NCI-H748 (cell line): ENCODE results near the gene RYR3.

Source experiments
- DNase-seq: peaks from one replicate; lab custom pipeline; 2025; ENCODE audit not compliant: unreplicated experiment; lab: John Stamatoyannopoulos, UW

The RYR3 gene

GRCh38 chr15:33636958-33637357, 326.2 kb downstream of the RYR3 start:
- no peak for DNase-seq

DNA sequence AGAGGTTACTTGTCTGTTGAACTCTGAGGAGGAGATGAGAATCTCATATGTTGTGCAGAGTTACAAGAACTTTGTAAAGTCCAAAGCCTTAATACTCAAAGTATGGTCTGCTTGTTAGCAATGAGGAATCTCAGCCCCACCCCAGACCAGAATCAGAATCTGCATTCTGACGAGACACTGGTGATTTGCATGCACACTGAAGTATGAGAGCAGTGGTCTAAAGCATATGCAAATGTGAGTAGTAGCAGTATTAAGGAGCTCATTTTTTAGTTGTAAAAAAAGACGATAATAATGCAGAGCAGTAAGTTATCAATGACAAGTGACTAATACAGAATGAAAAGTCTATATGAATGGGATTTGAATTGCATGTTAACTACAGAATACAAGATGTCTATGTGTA, 327.7 kb downstream of the RYR3 start:
- no peak for DNase-seq

GRCh38 chr15:33639051-33639450, 328.3 kb downstream of the RYR3 start:
- DNase-seq = no peak

GRCh38 chr15:33639456-33639855, 328.7 kb downstream of the RYR3 start:
- DNase-seq = no peak

DNA sequence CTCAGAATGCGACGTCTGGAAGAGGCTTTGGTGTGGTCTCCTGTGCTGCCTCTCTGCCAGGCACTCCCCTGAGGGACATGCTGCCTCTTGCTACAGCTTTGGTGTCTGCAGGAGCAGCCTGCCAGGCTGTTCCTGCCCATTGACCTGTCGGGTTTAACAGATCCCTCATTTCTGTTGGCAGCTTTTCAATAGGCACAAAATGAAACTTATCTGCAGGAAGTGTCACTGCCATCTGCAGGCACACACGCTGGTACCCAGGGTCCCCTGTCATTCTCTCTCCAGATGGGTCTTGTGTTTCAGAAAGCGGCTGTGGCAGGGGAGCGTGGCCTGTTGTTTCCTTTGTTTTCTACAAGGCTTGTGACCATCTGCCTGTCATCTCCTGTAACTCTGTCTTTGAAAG, 329.2 kb downstream of the RYR3 start:
- peak; percentile 34 for DNase-seq

DNA sequence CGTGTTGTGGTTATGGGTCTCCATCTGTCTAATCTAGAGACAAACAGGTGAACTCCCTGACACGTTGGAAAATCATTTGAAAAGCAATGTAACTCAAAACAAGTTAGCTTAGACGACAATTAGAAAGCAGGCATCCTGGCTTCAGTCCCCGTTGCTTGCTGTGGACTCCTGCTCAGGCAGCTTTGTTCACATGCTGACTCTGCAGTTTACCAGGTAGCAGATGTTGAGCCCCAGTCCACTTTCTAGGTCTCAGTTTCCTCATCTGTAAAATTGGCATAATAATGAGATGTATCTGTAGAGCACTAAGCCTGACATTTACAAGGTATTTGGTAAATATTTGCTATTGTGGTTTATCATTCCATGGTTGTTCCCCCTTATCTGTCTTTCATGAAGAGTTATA, 330.3 kb downstream of the RYR3 start:
- no peak for DNase-seq

DNA sequence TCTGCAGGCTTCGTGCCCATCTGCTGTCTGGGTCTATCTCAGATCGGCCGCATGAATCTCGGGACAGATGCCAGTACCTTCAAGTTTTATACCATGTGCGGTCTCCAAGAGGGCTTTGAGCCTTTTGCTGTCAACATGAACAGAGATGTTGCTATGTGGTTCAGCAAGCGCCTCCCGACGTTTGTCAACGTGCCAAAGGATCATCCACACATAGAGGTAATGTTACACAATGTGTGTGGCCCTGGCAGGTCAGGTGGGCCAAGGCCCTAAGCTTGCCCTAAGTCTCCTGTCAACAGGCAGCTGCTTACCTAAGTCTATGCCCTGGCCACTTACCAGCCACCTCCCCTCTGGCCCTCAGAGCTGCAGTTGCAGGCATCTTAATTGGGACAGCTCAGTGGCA, 333.5 kb downstream of the RYR3 start:
- no peak for DNase-seq

DNA sequence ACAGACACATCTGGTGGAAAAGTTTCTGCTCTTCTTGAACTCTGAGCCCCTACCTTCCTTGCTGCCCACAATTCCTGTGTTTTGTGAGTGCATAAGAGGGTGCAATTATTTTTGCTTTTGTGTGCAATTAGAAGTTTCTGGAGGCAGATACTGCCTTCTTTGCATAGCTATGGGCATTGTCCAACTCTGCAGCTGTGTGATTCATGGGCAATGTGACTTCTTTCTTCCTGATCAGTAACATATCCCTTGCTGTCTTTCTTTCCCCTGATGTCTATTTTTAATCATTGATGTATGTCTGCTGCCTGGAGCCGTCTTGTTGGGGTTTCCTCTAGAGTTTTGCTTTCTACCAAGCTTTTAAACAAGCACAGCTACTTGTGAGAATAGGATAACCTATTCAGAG, 336.0 kb downstream of the RYR3 start:
- DNase-seq = no peak

GRCh38 chr15:33649217-33649933, 338.6 kb downstream of the RYR3 start:
- no peak for DNase-seq

DNA sequence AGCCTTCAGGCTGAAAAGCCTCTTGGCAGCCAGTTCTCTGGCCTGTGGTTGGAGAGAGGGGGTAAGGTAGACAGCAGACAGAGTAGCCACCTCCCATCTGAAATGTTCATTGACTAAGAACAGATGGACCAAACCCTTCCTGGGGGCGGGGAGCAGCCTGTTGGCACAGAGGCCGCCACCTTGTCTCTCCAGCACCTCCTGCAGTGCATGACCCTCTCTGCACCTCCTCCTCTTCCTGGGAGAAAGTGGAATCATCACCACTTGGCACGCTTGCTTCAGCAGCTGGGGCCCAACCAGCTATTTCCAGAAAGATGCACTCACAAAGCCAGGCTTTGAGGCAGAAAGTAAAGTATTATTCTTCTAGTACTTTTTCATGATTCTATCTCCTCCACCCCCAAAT, 344.1 kb downstream of the RYR3 start:
- DNase-seq = peak; percentile 2

- no peak for DNase-seq
Measured at GRCh38 chr15:33655488-33655887, 344.7 kb downstream of the RYR3 start.

DNA sequence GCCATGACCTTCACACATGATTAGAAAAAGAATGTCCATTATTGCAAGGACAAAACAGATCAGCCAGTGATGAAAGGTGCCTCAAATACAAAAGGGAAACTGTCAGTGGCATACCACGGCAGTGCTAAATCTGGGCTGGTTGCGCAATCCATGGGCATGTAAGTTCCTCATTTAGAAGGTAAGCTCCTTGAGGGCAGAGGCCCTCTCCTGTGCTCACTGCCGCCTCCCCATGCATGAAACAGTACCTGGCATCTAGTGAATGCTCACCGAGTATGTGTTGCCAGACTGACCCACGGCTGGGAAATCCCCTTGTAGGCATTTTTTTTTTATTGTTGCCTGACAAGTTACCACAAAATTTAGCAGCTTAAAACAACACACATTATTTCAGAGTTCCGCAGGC, 345.4 kb downstream of the RYR3 start:
- no peak for DNase-seq

DNA sequence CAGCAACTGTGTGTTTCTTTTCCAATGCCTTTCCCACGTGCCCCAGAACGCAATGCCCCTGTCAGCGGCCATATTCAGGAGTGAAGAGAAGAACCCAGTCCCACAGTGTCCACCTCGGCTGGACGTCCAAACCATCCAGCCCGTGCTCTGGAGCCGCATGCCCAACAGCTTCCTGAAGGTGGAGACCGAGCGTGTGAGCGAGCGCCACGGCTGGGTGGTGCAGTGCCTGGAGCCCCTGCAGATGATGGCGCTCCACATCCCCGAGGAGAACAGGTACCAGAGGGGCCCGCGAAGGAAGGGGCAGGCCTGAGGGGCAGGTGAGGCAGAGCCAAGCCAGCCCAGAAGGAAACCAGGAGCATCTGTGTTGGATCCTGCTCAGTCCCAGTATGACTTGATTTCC, 349.4 kb downstream of the RYR3 start:
- DNase-seq = no peak

- DNase-seq = no peak
Measured at GRCh38 chr15:33662014-33662413, 351.2 kb downstream of the RYR3 start.

GRCh38 chr15:33664947-33665346, 354.2 kb downstream of the RYR3 start:
- no peak for DNase-seq

DNA sequence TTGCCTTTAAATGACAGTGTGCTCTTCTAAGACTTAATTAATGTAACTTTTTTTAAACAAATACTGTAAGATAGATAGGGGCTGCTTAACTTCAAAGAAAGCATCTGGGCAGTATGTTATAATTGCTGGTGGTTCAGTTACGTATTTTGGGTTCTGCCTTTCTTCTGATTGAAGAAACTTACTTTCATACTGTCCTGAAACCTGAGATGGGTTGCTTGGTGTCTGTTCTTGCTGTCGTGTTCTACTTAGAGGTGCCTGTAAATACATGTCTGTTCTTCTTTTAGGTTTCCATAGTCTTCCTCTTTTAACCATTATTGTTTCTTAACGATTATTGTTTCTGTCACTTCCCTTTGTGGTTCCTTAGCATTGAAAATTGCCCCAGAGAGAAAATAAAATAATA, 359.8 kb downstream of the RYR3 start:
- no peak for DNase-seq

DNA sequence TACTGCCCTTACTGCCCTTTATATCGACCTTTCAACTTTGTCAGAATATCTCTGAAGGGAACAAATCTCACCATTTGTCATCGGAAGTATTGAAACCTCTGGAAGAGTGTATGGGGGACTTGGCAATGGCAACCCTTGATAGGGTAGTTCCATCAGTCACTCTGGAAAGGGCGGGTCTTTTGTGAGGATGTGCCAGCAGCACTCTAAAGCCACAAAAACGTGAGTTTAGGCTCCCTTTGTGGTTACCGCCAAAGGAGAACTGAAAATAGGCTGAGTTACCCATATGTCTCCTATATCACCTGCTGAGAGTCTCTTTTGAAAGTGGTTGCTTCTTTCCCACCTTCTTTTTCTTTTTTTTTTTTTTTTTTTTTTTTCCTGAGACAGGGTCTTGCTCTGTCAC, 360.7 kb downstream of the RYR3 start:
- DNase-seq = no peak

DNA sequence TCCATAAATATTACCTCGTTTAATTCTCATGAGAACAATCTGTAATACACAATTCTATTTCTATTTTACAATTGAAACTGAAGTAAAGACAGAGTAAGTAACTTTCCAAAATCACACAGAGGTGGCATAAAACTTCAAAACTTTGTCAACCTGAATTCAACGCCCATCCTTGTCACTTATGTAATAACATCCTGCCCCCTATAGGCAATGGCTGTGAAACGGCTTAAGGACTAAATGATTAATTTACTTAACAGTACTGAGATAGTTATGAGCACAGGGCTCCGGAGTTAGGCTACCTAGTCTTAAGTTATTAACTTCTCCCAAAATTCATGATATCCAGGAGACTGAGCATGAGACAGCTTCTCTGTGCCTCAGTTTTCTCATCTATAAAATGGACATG, 364.5 kb downstream of the RYR3 start:
- peak; percentile 65 for DNase-seq

DNA sequence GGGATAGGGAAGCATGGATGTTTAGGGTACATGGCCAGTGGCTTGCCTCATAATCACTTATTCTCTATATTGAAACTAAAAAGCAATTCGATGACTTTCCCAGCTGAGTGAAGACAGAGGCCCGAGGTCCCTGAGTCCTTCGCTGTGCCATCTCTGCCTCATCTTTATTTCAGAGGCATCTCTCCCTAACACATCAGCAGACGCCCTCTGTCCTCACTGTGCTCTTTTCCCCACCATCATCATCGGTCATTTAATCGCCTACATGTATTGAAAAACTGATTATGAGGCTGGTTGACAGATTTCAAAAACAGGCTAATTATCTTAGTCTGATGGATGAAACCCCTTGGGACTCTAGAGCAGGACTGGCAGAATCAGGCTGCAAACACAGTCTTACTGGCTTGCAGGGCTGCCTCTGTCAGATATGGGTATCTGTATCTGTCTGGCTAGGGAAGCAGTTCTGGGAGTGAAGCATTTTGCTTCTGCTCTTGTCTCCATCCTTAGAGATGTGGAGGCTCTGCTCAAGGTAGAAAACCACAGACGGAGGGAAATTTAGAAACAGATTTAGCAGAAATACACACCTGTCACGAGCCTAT, 366.6 kb downstream of the RYR3 start:
- no peak for DNase-seq

GRCh38 chr15:33678176-33678575, 367.4 kb downstream of the RYR3 start:
- DNase-seq = no peak

DNA sequence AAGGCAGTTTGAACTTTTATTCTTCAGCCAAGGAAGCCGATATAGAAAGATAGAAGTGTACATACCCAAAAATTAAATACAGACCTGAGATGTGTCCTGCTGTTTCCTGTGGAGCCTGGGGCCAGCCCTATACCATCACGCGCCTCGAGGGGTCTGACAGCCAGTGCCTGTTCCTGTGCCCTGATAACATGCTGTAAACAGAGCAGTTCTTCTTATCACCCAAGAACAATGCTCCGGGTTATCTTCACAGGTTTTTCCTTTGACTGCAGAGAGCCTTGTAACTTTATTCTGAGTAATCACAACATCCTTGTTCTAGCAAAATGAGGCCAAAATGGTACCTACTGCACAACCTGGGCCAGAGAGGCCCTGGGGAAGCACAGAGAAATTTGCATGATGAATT, 367.8 kb downstream of the RYR3 start:
- no peak for DNase-seq

DNA sequence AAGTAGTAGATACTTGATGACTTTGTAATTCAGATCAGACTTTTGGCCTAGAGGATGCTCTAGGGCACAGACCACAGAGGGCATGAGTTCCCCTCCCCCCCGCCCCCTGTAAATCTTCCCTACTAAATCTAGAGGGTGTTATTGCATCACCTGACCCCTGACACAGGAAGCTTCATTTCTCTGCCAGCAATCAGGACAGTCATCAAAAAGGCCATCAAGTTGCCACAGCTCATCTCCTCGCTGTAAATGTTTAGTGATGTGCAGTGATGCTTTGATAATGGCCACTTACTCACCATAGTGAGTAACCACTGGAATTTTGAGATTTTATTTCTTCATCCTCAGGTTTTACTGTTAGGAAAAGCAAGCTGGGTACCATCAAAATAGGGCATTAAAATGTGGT, 368.3 kb downstream of the RYR3 start:
- DNase-seq = no peak

DNA sequence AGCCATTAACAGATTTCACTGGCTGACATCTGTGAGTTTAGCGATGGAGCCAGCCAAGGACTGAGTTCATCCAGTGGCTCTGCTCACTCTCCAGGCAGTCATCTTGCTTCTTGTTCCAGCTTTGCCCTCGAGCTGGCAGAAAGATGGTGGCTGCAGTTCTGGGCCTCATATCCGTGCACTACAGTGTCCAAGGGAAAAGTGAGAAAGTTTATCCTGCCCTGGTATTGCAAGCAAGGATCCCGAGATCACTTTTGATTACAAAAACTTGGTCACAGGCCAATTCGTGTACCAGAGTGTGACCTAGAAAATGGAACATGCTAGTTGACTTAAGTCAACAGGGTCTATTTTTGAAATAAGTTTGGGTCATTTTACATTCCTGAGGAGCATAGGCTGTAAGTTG, 369.6 kb downstream of the RYR3 start:
- no peak for DNase-seq
